ENCODE data around the gene VSIG1. TPM values are rescaled to one million over a fixed set of nuclear protein-coding genes. Genes with fewer than 3 reads are reported as not detected.
A peak's percentile ranks its signal among the peaks of the same experiment; 100 is the strongest.

Gene VSIG1
- total RNA-seq, 1 donor, result not detected

DNA sequence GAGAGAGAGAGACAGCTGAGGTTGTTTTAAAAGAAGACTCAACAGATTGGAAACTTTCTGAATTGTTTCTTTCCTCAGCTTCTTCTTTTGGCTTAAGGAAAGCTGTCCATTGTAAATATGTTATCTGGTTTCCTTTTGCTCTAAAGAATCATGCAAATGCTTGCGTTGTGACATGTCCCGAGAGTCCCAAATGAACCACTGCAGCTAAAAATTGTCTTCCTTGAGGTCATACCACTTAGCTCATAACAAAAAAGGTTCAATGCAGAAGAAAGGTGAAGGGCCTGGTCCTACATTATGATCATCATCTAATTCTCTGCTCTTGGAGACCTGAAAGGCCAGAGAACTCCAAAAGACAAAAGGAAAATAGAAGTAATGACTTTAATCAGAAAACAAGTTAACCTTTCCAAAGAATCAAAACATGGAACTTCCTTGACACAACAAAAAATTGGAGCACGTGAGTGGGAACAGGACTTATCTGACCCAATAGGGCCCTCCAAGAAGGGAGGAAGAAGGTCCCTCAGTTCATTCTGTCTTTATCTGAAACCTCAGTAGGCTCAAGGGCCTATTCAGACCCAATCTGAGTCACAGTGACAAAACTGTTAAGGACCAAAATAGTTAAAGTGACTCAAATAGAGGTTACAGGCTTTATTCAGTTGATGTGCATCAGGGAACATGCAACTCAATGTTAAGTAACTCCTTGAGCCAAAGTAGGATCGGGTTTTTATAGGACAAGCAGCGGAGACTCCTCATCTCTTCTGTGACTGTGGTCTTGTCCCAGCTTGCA lies 14.7 kb upstream of the VSIG1 start:
- Histone ChIP-seq H4K20me1 (ENCODE audit: insufficient read depth, low read length) (no peaks in the 10 kb centered on the region), H3K27me3 (ENCODE audit: insufficient read depth, low read length) (peaks cover 24% of the 10 kb centered on the region), H2AFZ (ENCODE audit: low read length) (no peak overlapping the region), H3K4me2 (ENCODE audit: insufficient read depth, low read length) (no peak overlapping the region), H3K36me3 (ENCODE audit: insufficient read depth, low read length) (no peaks in the 10 kb centered on the region), H3K4me3 (ENCODE audit: insufficient read depth, low read length) (no peak overlapping the region), H3K27ac (ENCODE audit: low read depth, low read length) (no peak overlapping the region), H3K4me1 (ENCODE audit: insufficient read depth, low read length) (no peaks in the 10 kb centered on the region), H3K79me2 (ENCODE audit: insufficient read depth, low read length) (no peaks in the 10 kb centered on the region), H3K9me3 (ENCODE audit: low read depth, low read length) (no peaks in the 10 kb centered on the region)
- no peak for DNase-seq (ENCODE audit: insufficient read length, low spot score, missing footprints)
- TF ChIP-seq, protein P1, sequence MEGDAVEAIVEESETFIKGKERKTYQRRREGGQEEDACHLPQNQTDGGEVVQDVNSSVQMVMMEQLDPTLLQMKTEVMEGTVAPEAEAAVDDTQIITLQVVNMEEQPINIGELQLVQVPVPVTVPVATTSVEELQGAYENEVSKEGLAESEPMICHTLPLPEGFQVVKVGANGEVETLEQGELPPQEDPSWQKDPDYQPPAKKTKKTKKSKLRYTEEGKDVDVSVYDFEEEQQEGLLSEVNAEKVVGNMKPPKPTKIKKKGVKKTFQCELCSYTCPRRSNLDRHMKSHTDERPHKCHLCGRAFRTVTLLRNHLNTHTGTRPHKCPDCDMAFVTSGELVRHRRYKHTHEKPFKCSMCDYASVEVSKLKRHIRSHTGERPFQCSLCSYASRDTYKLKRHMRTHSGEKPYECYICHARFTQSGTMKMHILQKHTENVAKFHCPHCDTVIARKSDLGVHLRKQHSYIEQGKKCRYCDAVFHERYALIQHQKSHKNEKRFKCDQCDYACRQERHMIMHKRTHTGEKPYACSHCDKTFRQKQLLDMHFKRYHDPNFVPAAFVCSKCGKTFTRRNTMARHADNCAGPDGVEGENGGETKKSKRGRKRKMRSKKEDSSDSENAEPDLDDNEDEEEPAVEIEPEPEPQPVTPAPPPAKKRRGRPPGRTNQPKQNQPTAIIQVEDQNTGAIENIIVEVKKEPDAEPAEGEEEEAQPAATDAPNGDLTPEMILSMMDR (IDR thresholded peaks at IDR 0.05; ENCODE audit: extremely low read depth, low read depth, low read length), result no peak

DNA sequence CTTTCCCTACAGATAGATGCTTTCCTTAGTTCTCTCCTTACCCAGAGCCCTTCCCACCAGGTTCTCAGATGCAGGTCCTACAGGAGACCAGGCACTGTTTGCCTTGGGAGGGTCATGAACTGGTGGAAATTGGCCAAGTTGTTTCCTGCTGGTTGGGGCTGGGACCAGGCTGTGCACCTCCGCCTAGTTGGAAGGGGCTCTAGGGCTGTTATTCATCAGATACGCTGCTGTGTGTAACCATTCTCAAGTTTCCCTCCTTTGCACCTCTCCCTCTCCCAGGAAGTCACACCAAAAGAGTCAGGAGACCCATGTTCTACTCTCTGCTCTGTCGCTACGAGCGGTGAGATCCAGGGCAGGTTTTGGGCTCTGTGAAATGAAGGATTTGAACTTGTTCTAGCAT lies 11.9 kb upstream of the VSIG1 start:
- Histone ChIP-seq H3K79me2 (ENCODE audit: insufficient read depth, low read length) (no peaks in the 10 kb centered on the region), H3K9me3 (ENCODE audit: low read depth, low read length) (no peaks in the 10 kb centered on the region), H2AFZ (ENCODE audit: low read length) (no peak overlapping the region), H3K4me2 (ENCODE audit: insufficient read depth, low read length) (no peak overlapping the region), H3K27ac (ENCODE audit: low read depth, low read length) (no peak overlapping the region), H4K20me1 (ENCODE audit: insufficient read depth, low read length) (no peaks in the 10 kb centered on the region), H3K4me1 (ENCODE audit: insufficient read depth, low read length) (no peaks in the 10 kb centered on the region), H3K4me3 (ENCODE audit: insufficient read depth, low read length) (no peak overlapping the region), H3K36me3 (ENCODE audit: insufficient read depth, low read length) (no peaks in the 10 kb centered on the region), H3K27me3 (ENCODE audit: insufficient read depth, low read length) (peaks cover 19% of the 10 kb centered on the region)
- no peak for DNase-seq (ENCODE audit: insufficient read length, low spot score, missing footprints)
- TF ChIP-seq, protein P1 (IDR thresholded peaks at IDR 0.05; ENCODE audit: extremely low read depth, low read depth, low read length), result no peak

DNA sequence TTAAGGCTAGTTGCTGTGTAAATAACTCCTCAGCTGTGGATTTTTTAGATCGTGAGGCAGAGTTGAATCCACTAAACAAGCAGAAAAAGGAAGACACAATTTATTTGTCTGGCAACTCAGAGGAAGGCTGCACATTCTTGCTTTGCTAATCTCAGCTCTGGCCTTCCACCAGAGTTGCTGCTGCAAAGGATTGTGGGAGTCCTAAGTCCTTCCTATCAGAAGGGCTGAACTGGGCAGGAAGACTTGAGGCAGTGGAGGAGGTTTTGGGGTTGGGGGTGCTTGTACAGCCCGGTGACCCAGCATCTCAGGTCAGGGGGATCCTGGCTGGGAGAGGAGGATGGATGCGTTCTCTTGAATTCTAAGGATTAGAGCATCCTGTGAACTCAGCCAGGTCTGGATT lies 11.0 kb upstream of the VSIG1 start:
- Histone ChIP-seq H4K20me1 (ENCODE audit: insufficient read depth, low read length) (no peaks in the 10 kb centered on the region), H3K36me3 (ENCODE audit: insufficient read depth, low read length) (no peaks in the 10 kb centered on the region), H3K79me2 (ENCODE audit: insufficient read depth, low read length) (no peaks in the 10 kb centered on the region), H3K4me3 (ENCODE audit: insufficient read depth, low read length) (no peak overlapping the region), H3K9me3 (ENCODE audit: low read depth, low read length) (no peaks in the 10 kb centered on the region), H2AFZ (ENCODE audit: low read length) (peak overlapping the region; percentile 23), H3K27me3 (ENCODE audit: insufficient read depth, low read length) (peaks cover 21% of the 10 kb centered on the region), H3K27ac (ENCODE audit: low read depth, low read length) (no peak overlapping the region), H3K4me2 (ENCODE audit: insufficient read depth, low read length) (no peak overlapping the region), H3K4me1 (ENCODE audit: insufficient read depth, low read length) (no peaks in the 10 kb centered on the region)
- TF ChIP-seq, protein P1 (IDR thresholded peaks at IDR 0.05; ENCODE audit: extremely low read depth, low read depth, low read length), result no peak
- DNase-seq (ENCODE audit: insufficient read length, low spot score, missing footprints), result peak; percentile 27

DNA sequence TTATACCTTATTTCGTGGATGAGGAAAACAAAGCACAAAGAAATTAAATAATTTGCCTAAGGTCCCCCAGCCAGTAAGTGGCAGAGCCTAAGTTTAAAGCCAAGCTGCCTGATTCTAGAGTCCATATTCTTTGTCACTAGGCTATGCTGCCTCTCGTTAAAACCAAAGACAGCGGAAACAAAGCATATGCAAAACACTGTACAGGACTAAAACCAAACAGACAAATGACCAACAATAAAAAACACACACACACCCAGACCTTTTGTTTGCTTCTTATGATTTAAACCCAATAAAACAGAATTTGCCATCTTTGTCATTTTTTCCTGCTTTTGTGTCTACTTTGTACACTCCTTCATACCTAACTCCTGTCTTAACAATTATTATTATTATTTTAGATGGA lies 10.1 kb upstream of the VSIG1 start:
- Histone ChIP-seq H3K79me2 (ENCODE audit: insufficient read depth, low read length) (no peaks in the 10 kb centered on the region), H3K4me2 (ENCODE audit: insufficient read depth, low read length) (no peak overlapping the region), H3K27me3 (ENCODE audit: insufficient read depth, low read length) (peaks cover 21% of the 10 kb centered on the region), H3K27ac (ENCODE audit: low read depth, low read length) (no peak overlapping the region), H3K36me3 (ENCODE audit: insufficient read depth, low read length) (no peaks in the 10 kb centered on the region), H3K9me3 (ENCODE audit: low read depth, low read length) (no peaks in the 10 kb centered on the region), H2AFZ (ENCODE audit: low read length) (no peak overlapping the region), H3K4me1 (ENCODE audit: insufficient read depth, low read length) (no peaks in the 10 kb centered on the region), H4K20me1 (ENCODE audit: insufficient read depth, low read length) (no peaks in the 10 kb centered on the region), H3K4me3 (ENCODE audit: insufficient read depth, low read length) (no peak overlapping the region)
- DNase-seq (ENCODE audit: insufficient read length, low spot score, missing footprints), result peak; percentile 64
- TF ChIP-seq, protein P1 (IDR thresholded peaks at IDR 0.05; ENCODE audit: extremely low read depth, low read depth, low read length), result no peak
